Upper lobe of left lung (tissue), 4 donors: ENCODE data around the gene HSPG2.

Experiments
- POLR2AphosphoS5 ChIP-seq, 2 donors: sonication (generic); formaldehyde crosslinking; IDR thresholded peaks; one replicate each; pipeline ENCODE4 v1.5.1; 2017; ENCODE audit warnings: antibody characterized with exemption in 2 of 2
- TF ChIP-seq, protein P1 (sequence below), 6 experiments: fragments of 450-650 bp in 4 of 6; fragments of 200-600 bp in 2 of 6; sonication (generic) in 2 of 6; IDR thresholded peaks; one replicate each; pipeline ENCODE4 v1.5.1; 2016 to 2019; ENCODE audit warnings: antibody characterized with exemption in 6 of 6

DNA sequence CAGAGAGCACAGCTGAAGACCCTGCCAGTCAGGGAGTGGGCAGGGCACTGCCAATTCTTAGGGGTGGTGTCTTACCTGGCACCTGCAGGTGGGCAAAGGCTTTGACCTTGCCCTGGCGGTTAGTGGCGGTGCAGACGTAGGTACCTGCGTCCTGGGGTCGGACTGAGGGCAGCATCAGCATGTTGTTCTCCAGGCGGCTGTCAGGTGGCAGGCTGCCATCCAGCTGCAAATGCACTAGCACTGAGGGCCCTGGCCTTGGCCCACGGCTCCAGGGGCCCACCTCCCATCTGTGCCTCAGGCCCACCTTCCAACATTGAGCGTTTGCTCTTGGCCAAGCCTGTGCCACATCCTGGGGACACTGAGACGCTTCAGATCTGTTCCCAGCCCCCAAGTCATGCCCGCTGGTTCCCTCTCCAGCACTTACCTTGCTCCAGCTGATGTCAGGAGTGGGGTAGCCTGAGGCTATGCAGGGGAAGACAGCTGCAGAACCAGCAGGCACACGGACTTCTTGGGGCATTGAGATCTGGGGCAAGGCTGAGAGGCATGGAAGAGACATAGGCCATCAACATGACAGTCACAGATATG, 103.6 kb downstream of the HSPG2 start:
- TF ChIP-seq, protein P1, sequence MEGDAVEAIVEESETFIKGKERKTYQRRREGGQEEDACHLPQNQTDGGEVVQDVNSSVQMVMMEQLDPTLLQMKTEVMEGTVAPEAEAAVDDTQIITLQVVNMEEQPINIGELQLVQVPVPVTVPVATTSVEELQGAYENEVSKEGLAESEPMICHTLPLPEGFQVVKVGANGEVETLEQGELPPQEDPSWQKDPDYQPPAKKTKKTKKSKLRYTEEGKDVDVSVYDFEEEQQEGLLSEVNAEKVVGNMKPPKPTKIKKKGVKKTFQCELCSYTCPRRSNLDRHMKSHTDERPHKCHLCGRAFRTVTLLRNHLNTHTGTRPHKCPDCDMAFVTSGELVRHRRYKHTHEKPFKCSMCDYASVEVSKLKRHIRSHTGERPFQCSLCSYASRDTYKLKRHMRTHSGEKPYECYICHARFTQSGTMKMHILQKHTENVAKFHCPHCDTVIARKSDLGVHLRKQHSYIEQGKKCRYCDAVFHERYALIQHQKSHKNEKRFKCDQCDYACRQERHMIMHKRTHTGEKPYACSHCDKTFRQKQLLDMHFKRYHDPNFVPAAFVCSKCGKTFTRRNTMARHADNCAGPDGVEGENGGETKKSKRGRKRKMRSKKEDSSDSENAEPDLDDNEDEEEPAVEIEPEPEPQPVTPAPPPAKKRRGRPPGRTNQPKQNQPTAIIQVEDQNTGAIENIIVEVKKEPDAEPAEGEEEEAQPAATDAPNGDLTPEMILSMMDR (IDR thresholded peaks at IDR 0.05) = no peak
- no peak for TF ChIP-seq POLR2AphosphoS5 (IDR thresholded peaks at IDR 0.05)
